Body of pancreas (tissue), 4 donors: ENCODE measurements around the gene LARP4B. TPM values are rescaled to one million over a fixed set of nuclear protein-coding genes. Genes with fewer than 3 reads are reported as not detected.

Source experiments
- ATAC-seq: fragments of 150-250 bp; one replicate; pipeline ENCODE4 v1.9.1; 2016
- DNase-seq, 4 donors: peaks; one replicate each; pipeline ENCODE4 v3.0.0-alpha.2; 2019
- H3K27ac ChIP-seq, 4 donors: fragments of 200-600 bp; sonication (generic); 1 replicate in 3 of 4; 2 replicates in 1 of 4; pipeline versions ENCODE4 v1.5.1 to v1.6.1; 2016 to 2019; ENCODE audit warnings: mild to moderate bottlenecking in 1 of 4, mixed read lengths in 1 of 4, moderate library complexity in 1 of 4
- H3K27me3 ChIP-seq, 2 donors: fragments of 200-600 bp; sonication (generic); one replicate each; pipeline ENCODE4 v1.6.0; 2016; ENCODE audit warnings: mild to moderate bottlenecking in 1 of 2
- H3K36me3 ChIP-seq, 2 donors: fragments of 200-600 bp; sonication (generic); replicated peaks in 1 of 2; 2 replicates each; pipeline ENCODE4 v1.5.1; 2016; ENCODE audit warnings: low read depth in 2 of 2; ENCODE audit not compliant: insufficient read depth in 1 of 2
- H3K4me1 ChIP-seq: fragments of 200-600 bp; sonication (generic); one replicate; pipeline ENCODE4 v1.6.0; 2016
- H3K4me3 ChIP-seq, 2 donors: fragments of 200-600 bp; sonication (generic); 1 replicate in 1 of 2; 2 replicates in 1 of 2; pipeline ENCODE4 v1.5.1; 2016 to 2019
- H3K9me3 ChIP-seq, 3 donors: fragments of 200-600 bp; sonication (generic); 1 replicate in 2 of 3; 2 replicates in 1 of 3; pipeline ENCODE4 v1.5.1; 2016
- POLR2A ChIP-seq, 3 donors: fragments of 450-650 bp; IDR thresholded peaks; one replicate each; pipeline ENCODE4 v1.6.1; 2016; ENCODE audit warnings: antibody characterized with exemption in 3 of 3, mild to moderate bottlenecking in 2 of 3
- WGBS, 2 donors: methylation state at CpG; one replicate each; pipeline ENCODE4 v1.1.5; 2017; 5-methylcytosine and 5-hydroxymethylcytosine counted together
- intact Hi-C: fragments of 100-400 bp; cut with DNase I; formaldehyde crosslinking; loops from one replicate; pipeline ENCODE4 v1.15.1; 2023
- total RNA-seq, 2 donors: library from RNA; depleted of rRNA; stranded (reverse); fragments of >200 nt; gene quantifications; one replicate each; pipeline ENCODE4 v1.1.0, GENCODE V29; 2016
- TF ChIP-seq, protein P1 (sequence below), 7 experiments: fragments of 450-650 bp in 4 of 7; fragments of 200-600 bp in 3 of 7; sonication (generic) in 3 of 7; IDR thresholded peaks; one replicate each; pipeline ENCODE4 v1.5.1; 2016 to 2019; ENCODE audit warnings: antibody characterized with exemption in 7 of 7

The LARP4B gene
- 10 to 100 TPM; 41.0 to 61.6 TPM for total RNA-seq

DNA sequence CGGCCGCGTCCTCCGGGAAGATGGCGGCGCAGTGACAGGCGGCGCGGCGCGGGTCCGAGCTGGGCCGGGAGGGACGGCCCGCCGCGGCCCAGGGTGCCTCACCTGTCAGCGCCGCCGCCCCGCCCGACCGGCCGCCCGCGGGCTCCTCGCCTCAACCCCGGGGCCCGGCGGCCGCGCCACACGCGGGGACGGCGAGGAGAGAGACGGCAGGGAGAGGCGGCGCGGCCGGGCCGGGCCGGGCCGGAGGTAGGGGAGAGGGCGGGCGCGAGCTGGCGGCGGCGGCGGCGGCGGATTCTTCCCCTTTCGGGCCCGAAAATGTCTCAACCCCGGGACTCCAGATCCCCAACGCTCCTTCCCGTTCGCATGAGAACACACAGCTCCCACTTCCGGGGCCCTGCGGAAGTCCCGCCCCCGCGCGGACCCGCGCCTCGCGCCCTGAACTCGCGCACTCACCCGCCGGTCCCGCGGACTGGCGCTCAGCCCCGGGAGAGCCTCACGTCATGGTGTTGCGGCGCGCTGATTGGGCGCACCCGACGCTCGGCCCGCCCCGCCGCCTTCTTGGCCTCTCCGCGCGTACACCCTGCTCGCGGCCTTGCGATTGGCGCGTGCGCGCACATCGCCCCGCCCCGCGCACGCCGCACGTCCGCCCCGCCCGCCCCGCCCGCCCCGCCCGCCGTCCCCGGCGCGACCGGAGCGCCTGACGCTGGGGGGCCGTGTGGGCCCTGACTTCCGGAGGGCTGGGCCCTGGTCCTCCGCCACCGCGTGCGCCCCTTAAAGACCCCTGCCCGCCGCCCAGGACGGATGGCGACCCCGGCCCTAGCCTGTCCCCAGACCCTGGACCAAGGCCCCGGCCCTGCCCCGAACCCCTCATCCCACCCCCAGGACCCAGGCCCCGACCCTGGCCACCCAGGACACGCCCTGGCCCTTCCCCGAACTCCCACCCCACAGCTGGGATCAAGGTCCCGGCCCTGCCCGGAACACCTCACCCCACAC, at the start of gene LARP4B:
LARP4B (minus strand) TSS at position 380 of the 993 bp plus-strand sequence. CDS start 45,984 bp downstream, outside the sequence.
- H3K9me3 ChIP-seq, result no peaks in the 10 kb centered on the region
- peak; percentile 99 for ATAC-seq
- TF ChIP-seq POLR2A (IDR thresholded peaks at IDR 0.05), result peak; percentile 60 to 80 (median 74)
- TF ChIP-seq, protein P1, sequence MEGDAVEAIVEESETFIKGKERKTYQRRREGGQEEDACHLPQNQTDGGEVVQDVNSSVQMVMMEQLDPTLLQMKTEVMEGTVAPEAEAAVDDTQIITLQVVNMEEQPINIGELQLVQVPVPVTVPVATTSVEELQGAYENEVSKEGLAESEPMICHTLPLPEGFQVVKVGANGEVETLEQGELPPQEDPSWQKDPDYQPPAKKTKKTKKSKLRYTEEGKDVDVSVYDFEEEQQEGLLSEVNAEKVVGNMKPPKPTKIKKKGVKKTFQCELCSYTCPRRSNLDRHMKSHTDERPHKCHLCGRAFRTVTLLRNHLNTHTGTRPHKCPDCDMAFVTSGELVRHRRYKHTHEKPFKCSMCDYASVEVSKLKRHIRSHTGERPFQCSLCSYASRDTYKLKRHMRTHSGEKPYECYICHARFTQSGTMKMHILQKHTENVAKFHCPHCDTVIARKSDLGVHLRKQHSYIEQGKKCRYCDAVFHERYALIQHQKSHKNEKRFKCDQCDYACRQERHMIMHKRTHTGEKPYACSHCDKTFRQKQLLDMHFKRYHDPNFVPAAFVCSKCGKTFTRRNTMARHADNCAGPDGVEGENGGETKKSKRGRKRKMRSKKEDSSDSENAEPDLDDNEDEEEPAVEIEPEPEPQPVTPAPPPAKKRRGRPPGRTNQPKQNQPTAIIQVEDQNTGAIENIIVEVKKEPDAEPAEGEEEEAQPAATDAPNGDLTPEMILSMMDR (IDR thresholded peaks at IDR 0.05), result no peak
- 0% methylated on average over 80 of the region's 137 CpGs; no CpG with 5 or more reads in 1 of the 2 donors for WGBS, 2 donors
- no peaks in the 10 kb centered on the region for H3K36me3 ChIP-seq
- H3K4me3 ChIP-seq, result peak within 1 kb of the TSS; percentile 77 to 88
- H3K27ac ChIP-seq, result peak within 1 kb of the TSS; percentile 91 to 96 (median 92)
- peak; percentile 97 for DNase-seq
- no peaks in the 10 kb centered on the region for H3K27me3 ChIP-seq
- intact Hi-C loops, result loop anchor here (10.0 kb wide), 1 partner anchor 53 kb away; the partner anchor contains the start of gene GTPBP4
- peaks cover 35% of the 10 kb centered on the region for H3K4me1 ChIP-seq

DNA sequence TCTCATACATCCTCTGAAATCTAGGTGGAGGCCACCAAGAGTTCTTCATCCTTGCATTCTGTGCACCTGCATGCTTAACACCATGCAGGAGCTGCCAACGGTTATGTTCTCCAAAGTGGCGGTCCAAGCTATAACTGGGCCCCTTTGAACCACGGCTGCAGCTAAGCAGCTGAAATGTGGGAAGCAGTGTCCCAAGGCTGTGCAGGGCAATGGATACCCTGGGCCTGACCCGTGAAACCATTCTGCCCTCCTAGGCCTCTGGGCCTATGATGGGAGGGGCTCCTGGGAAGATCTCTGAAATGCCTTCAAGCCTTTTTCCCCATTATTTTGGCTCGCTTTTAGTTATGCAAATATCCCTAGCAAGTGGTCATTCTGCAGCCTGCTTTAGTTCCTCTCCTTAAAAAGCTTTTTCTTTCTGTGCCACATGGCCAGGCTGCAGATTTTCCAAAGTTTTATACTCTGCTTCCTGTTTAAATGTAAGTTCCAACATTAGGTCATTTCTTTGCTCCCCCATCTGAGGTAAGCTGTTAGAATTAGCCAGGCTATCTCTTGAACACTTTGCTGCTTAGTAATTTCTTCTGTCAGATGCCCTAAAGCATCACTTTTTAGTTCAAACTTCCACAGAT, 49.1 kb upstream of the LARP4B start:
- ATAC-seq (no peak), DNase-seq (no peak)
- Histone ChIP-seq H3K27ac (no peak overlapping the region), H3K4me1 (no peaks in the 10 kb centered on the region), H3K4me3 (no peak overlapping the region), H3K27me3 (no peaks in the 10 kb centered on the region), H3K36me3 (no peaks in the 10 kb centered on the region), H3K9me3 (peaks cover 0 to 14% (median 0%) of the 10 kb centered on the region in 3 donors)
- 92 to 95% methylated on average over 3 to 5 of the region's 5 CpGs for WGBS, 2 donors
- intact Hi-C loops, result loop anchor here (10.0 kb wide), 1 partner anchor 46 kb away; the partner anchor contains the start of gene LARP4B
- no peak for TF ChIP-seq POLR2A (IDR thresholded peaks at IDR 0.05)
- TF ChIP-seq, protein P1 (IDR thresholded peaks at IDR 0.05), result no peak

DNA sequence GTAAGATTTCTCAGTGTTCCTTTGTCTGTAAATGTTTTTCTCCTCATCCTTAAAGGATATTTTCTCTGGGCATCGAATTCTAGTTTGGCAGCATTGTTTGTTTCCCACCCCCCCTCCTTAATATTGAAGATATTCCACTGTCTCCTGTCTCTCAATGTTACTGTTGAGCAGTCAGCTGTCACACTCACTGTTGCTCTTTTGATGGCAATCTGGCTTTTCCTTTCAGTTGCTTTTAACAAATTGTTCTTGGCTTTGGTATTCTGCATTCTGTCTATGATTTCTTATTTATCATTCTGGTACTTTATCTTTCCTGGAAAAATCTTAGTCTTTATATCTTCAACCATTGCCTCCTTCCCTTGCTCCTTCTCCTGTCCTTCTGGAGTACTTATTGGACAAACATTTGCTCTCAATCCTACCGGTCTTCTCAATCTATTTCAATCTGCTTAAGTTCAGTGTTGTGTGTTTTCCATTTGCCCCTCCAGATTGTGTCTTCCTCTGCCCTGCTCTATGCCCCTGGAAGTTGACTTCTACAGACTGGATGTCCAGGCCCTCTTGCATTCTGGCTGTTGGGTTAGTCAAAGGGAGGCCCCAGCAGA, 47.4 kb upstream of the LARP4B start:
- Histone ChIP-seq H3K36me3 (no peaks in the 10 kb centered on the region), H3K4me1 (no peaks in the 10 kb centered on the region), H3K4me3 (no peak overlapping the region), H3K9me3 (peaks cover 0 to 14% (median 0%) of the 10 kb centered on the region in 3 donors), H3K27me3 (no peaks in the 10 kb centered on the region), H3K27ac (no peak overlapping the region)
- no peak for ATAC-seq
- TF ChIP-seq, protein P1 (IDR thresholded peaks at IDR 0.05), result no peak
- no peak for TF ChIP-seq POLR2A (IDR thresholded peaks at IDR 0.05)
- intact Hi-C loops, result no loop called here
- 84 to 88% methylated on average over 2 of the region's 2 CpGs for WGBS, 2 donors
- no peak for DNase-seq

DNA sequence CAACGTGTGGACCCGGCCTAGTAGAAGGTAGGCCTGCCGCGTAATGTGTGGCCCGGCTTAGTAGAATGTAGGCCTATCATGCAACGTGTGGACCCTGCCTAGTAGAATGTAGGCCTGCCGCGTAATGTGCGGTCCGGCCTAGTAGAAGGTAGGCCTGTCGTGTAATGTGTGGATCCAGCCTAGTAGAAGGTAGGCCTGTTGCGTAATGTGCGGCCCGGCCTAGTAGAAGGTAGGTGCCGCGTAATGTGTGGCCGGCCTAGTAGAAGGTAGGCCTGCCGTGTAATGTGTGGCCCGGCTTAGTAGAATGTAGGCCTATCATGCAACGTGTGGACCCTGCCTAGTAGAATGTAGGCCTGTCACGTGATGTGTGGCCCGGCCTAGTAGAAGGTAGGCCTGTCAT, 44.8 kb upstream of the LARP4B start:
- peaks cover 0 to 14% (median 0%) of the 10 kb centered on the region in 3 donors for H3K9me3 ChIP-seq
- intact Hi-C loops, result no loop called here
- H3K27ac ChIP-seq, result no peak overlapping the region
- TF ChIP-seq, protein P1 (IDR thresholded peaks at IDR 0.05), result no peak
- TF ChIP-seq POLR2A (IDR thresholded peaks at IDR 0.05), result no peak
- H3K4me3 ChIP-seq, result no peak overlapping the region
- DNase-seq (no peak), ATAC-seq (no peak)
- H3K36me3 ChIP-seq, result no peaks in the 10 kb centered on the region
- 87 to 90% methylated on average over 22 of the region's 22 CpGs for WGBS, 2 donors
- peaks cover 3% of the 10 kb centered on the region for H3K4me1 ChIP-seq
- H3K27me3 ChIP-seq, result no peaks in the 10 kb centered on the region
